OCI-LY3 (cell line): ENCODE measurements around the gene ARHGEF28.

ENCODE experiments used
- H2AFZ ChIP-seq: fragments of 200-600, 300-600 bp; shearing (Covaris generic); 2 replicates; pipeline ENCODE4 v1.6.0; 2014; ENCODE audit warnings: antibody characterized with exemption, low read depth, low read length
- H3K27ac ChIP-seq: fragments of 200-600, 300-600 bp; sonication (generic); 2 replicates; pipeline ENCODE4 v1.5.1; 2014; ENCODE audit warnings: mild to moderate bottlenecking, low read length, moderate library complexity, mixed read lengths
- H3K27me3 ChIP-seq: fragments of 200-600, 300-600 bp; sonication (generic); 2 replicates; pipeline ENCODE4 v1.6.1; 2014; ENCODE audit warnings: low read depth, low read length, mixed read lengths
- H3K36me3 ChIP-seq: fragments of 200-600, 300-600 bp; sonication (generic); replicated peaks from 2 replicates; pipeline ENCODE3; 2014; ENCODE audit warnings: low read depth, low read length, mixed read lengths
- H3K4me1 ChIP-seq: fragments of 300-600, 200-600 bp; sonication (generic); 2 replicates; pipeline ENCODE4 v1.6.1; 2014; ENCODE audit warnings: low read length, mixed read lengths
- H3K4me2 ChIP-seq: fragments of 200-600, 300-600 bp; sonication (generic); 2 replicates; pipeline ENCODE4 v1.6.1; 2014; ENCODE audit warnings: low read length, mixed read lengths
- H3K4me3 ChIP-seq: fragments of 300-600, 200-600 bp; sonication (generic); 2 replicates; pipeline ENCODE4 v1.5.1; 2014; ENCODE audit warnings: antibody characterized with exemption, mild to moderate bottlenecking, low read length, moderate library complexity
- H3K79me2 ChIP-seq: fragments of 300-600, 200-600 bp; shearing (Covaris generic); 2 replicates; pipeline ENCODE4 v1.6.1; 2014; ENCODE audit warnings: mild to moderate bottlenecking, low read length, mixed read lengths
- H3K9ac ChIP-seq: fragments of 300-600, 200-600 bp; shearing (Covaris generic); 2 replicates; pipeline ENCODE4 v1.6.0; 2014; ENCODE audit warnings: mild to moderate bottlenecking, low read length, moderate library complexity
- H3K9me3 ChIP-seq: fragments of 200-600, 300-600 bp; shearing (Covaris generic); 2 replicates; pipeline ENCODE4 v1.6.1; 2014; ENCODE audit warnings: low read length, mixed read lengths; ENCODE audit not compliant: insufficient read depth
- H4K20me1 ChIP-seq: fragments of 200-600, 300-600 bp; sonication (generic); 2 replicates; pipeline ENCODE4 v1.6.1; 2016; ENCODE audit warnings: low read length, mixed read lengths; ENCODE audit not compliant: insufficient read depth
- EZH2phosphoT487 ChIP-seq: fragments of 200-600 bp; shearing (Covaris generic); IDR thresholded peaks from 2 replicates; pipeline ENCODE4 v1.6.1; 2018; ENCODE audit warnings: antibody characterized with exemption, mixed run types, low read depth
- TF ChIP-seq, protein P1 (sequence below): fragments of 200-600, 300-600 bp; sonication (generic); IDR thresholded peaks from 2 replicates; pipeline ENCODE4 v1.5.1; 2014; ENCODE audit warnings: antibody characterized with exemption, low read length, low read depth

The ARHGEF28 gene

DNA sequence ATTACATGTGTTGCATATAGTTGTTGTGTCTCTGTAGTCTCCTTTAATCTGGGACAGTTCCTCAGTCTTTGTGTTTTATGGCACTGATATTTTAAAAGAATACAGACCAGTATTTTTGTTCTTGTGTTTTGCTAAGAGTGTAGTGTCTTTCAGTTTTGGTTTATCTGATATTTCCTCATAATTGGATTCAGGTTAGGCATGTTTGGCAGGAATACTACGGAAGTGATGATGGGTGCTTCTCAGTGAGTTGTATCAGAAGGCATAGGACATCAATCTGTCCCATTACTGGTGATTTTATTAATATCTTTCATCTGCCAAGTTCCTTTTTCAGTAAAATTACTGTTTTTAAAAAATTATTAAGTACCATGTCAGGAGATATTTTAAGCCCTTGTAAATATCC, 212.9 kb downstream of the ARHGEF28 start:
- H3K27ac ChIP-seq = no peak overlapping the region
- TF ChIP-seq EZH2phosphoT487 = no peak
- TF ChIP-seq, protein P1, sequence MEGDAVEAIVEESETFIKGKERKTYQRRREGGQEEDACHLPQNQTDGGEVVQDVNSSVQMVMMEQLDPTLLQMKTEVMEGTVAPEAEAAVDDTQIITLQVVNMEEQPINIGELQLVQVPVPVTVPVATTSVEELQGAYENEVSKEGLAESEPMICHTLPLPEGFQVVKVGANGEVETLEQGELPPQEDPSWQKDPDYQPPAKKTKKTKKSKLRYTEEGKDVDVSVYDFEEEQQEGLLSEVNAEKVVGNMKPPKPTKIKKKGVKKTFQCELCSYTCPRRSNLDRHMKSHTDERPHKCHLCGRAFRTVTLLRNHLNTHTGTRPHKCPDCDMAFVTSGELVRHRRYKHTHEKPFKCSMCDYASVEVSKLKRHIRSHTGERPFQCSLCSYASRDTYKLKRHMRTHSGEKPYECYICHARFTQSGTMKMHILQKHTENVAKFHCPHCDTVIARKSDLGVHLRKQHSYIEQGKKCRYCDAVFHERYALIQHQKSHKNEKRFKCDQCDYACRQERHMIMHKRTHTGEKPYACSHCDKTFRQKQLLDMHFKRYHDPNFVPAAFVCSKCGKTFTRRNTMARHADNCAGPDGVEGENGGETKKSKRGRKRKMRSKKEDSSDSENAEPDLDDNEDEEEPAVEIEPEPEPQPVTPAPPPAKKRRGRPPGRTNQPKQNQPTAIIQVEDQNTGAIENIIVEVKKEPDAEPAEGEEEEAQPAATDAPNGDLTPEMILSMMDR = no peak
- no peaks in the 10 kb centered on the region for H3K27me3 ChIP-seq
- no peak overlapping the region for H3K9ac ChIP-seq
- H3K79me2 ChIP-seq = no peaks in the 10 kb centered on the region
- no peak overlapping the region for H3K4me2 ChIP-seq
- H3K36me3 ChIP-seq = no peaks in the 10 kb centered on the region
- no peaks in the 10 kb centered on the region for H4K20me1 ChIP-seq
- no peaks in the 10 kb centered on the region for H3K4me1 ChIP-seq
- no peak overlapping the region for H3K4me3 ChIP-seq
- no peaks in the 10 kb centered on the region for H3K9me3 ChIP-seq
- H2AFZ ChIP-seq = no peak overlapping the region

DNA sequence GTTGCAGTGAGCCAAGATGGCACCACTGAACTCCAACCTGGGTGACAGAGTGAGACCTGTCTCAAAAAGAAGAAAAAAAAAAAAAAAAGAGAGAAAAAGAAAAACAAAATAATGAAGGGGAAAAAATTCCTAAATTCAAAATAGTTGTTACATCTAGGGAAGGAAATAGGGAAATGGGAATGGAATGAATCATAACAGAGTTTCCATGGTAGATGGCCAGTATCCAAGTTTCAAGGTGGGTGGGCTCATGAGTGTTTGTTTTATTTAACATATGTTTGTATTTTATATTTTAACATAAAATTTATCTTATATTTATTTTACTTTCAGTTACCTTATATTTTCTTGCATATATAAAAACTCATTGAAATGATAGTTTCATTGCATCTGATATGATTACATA, 215.6 kb downstream of the ARHGEF28 start:
- Histone ChIP-seq H3K9ac (no peak overlapping the region), H3K36me3 (no peaks in the 10 kb centered on the region), H2AFZ (no peak overlapping the region), H4K20me1 (no peaks in the 10 kb centered on the region), H3K4me2 (no peak overlapping the region), H3K4me1 (no peaks in the 10 kb centered on the region), H3K4me3 (no peak overlapping the region), H3K27me3 (no peaks in the 10 kb centered on the region), H3K9me3 (no peaks in the 10 kb centered on the region), H3K27ac (no peak overlapping the region), H3K79me2 (no peaks in the 10 kb centered on the region)
- no peak for TF ChIP-seq EZH2phosphoT487
- TF ChIP-seq, protein P1 = no peak

DNA sequence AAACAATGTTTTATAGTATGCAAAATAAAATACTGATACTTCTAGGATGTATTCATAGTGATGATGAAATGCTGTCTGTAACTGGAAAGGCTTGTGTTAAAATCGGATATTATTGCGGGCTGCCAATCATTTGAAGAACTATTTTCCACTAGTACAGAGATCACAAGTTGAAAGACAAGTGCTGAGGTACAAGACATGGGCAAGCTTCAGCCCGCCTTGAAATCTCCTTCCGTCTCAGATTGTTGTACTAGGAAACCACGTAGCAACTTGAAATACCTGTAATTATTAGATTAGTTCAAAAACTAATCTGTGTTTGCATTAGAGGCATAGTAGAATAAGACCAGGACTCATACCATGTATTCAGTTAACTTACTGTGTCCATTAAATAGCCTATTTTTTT, 218.2 kb downstream of the ARHGEF28 start:
- Histone ChIP-seq H3K27ac (no peak overlapping the region), H3K4me1 (no peaks in the 10 kb centered on the region), H3K4me2 (no peak overlapping the region), H3K9ac (no peak overlapping the region), H3K79me2 (no peaks in the 10 kb centered on the region), H3K9me3 (no peaks in the 10 kb centered on the region), H3K4me3 (no peak overlapping the region), H3K36me3 (no peaks in the 10 kb centered on the region), H4K20me1 (no peaks in the 10 kb centered on the region), H2AFZ (no peak overlapping the region), H3K27me3 (no peaks in the 10 kb centered on the region)
- TF ChIP-seq, protein P1 = no peak
- TF ChIP-seq EZH2phosphoT487 = no peak

DNA sequence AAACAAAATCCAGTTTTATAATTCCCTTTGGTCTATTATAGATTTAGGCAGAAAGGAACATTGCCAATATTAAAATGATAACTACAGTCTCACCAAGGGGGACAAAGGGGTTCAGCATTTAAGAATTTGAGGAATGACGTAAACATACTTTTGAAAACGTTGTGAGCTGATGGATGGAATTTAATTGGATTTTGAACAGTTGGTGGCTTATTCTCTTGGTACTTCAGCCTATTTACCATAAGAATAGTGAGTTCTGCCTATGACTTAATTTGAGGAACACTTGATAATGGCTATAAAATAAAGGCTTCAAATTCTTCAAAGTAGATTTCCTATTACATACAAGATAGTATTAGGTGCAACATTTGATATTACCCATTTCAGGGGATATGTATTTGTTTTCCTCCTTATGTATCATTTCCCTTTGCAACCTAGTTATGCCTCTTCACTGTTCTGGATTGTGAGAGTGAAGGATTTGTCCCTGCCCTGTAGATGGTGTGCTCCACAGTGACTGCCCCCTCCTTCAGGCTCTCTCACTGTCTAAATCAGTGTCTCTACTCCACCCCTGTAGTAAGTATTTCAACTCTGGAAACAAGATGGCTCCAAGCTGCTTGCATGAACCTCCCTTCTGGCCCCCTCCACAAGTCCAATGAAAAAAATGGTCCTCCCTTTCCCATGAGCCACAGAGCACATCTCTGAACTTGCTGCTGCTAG, 225.6 kb downstream of the ARHGEF28 start:
- Histone ChIP-seq H3K9me3 (no peaks in the 10 kb centered on the region), H3K4me3 (no peak overlapping the region), H4K20me1 (no peaks in the 10 kb centered on the region), H3K36me3 (no peaks in the 10 kb centered on the region), H3K4me2 (no peak overlapping the region), H2AFZ (no peak overlapping the region), H3K27me3 (no peaks in the 10 kb centered on the region), H3K9ac (no peak overlapping the region), H3K79me2 (no peaks in the 10 kb centered on the region), H3K4me1 (peaks cover 3% of the 10 kb centered on the region; the same call in 1 of the 2 replicates), H3K27ac (no peak overlapping the region)
- TF ChIP-seq EZH2phosphoT487 = no peak
- TF ChIP-seq, protein P1 = no peak
